Activated CD8-positive, alpha-beta memory T cell treated with anti-CD3 and anti-CD28 coated beads, Interleukin-2, amount 50 U/mL, for 1 hour (primary cell): ENCODE data around the gene COMT.

ENCODE experiments used
- DNase-seq: peaks from one replicate; pipeline ENCODE4 v3.0.0-alpha.2; 2020; ENCODE audit errors: extremely low read depth

COMT gene

DNA sequence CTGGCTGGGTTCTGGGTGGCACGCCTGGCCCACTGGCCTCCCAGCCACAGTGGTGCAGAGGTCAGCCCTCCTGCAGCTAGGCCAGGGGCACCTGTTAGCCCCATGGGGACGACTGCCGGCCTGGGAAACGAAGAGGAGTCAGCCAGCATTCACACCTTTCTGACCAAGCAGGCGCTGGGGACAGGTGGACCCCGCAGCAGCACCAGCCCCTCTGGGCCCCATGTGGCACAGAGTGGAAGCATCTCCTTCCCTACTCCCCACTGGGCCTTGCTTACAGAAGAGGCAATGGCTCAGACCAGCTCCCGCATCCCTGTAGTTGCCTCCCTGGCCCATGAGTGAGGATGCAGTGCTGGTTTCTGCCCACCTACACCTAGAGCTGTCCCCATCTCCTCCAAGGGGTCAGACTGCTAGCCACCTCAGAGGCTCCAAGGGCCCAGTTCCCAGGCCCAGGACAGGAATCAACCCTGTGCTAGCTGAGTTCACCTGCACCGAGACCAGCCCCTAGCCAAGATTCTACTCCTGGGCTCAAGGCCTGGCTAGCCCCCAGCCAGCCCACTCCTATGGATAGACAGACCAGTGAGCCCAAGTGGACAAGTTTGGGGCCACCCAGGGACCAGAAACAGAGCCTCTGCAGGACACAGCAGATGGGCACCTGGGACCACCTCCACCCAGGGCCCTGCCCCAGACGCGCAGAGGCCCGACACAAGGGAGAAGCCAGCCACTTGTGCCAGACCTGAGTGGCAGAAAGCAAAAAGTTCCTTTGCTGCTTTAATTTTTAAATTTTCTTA is 27.8 kb downstream of the COMT start:
- no peak for DNase-seq

DNA sequence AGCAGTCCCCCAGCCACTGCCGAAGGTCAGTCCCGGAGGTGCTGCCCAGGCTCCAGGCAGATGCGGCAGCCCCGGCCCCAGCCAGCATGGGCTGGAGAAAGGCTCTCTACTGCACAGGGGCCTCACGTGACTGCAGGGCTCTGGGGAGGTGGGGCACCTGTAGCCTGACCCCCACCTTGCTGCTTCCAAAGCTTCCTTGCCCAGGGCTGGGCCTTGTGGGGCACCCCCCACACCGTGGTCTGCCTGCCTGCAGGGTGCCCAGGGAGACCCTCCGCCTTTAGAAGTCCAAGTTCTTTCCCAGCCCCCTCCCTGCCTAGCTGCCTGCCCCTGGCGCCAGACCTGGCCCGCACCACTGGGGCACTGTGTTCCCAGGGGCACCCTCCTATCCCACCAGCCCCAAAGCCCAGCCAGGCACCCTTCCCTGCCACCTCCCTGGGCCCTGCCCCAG is 28.5 kb downstream of the COMT start:
- no peak for DNase-seq

DNA sequence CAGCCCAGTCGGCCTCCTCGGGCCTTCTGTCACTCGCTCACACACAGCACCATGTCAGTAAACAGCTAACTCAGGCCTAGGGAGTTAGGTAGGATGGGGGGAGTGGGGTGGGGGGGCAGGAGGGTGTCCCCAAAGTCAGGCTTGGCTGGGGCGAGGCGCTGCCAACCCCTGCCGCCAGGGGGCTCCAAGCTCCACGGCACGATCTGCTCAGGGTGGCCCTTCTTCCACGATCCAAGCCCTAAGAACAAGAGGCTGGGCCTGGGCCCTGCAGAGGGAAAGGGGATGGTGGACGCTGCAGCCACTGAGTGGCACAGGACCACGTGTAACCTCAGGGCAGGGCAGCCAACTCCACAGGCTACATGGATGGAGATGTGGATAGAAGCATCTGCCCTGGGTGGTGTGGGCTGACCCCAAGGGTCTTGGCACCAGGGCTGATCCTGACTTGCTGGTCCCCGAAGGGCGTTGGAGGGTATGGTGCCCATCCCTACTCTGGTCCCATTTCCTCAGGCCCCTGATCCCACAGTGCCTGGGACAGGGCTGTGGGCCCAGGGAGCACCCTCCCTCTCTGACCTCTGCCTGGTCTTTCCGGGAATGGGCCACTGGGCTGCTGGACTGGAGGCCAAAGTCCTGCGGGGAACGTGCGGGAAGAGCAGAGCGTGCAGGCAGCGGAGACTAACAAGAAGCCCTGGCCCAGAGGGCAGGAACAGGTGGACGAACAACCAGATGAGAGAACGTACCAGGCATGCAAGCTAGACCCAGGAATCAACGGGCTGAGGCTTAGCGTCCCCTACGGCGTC is 29.1 kb downstream of the COMT start:
- peak; percentile 44 for DNase-seq

DNA sequence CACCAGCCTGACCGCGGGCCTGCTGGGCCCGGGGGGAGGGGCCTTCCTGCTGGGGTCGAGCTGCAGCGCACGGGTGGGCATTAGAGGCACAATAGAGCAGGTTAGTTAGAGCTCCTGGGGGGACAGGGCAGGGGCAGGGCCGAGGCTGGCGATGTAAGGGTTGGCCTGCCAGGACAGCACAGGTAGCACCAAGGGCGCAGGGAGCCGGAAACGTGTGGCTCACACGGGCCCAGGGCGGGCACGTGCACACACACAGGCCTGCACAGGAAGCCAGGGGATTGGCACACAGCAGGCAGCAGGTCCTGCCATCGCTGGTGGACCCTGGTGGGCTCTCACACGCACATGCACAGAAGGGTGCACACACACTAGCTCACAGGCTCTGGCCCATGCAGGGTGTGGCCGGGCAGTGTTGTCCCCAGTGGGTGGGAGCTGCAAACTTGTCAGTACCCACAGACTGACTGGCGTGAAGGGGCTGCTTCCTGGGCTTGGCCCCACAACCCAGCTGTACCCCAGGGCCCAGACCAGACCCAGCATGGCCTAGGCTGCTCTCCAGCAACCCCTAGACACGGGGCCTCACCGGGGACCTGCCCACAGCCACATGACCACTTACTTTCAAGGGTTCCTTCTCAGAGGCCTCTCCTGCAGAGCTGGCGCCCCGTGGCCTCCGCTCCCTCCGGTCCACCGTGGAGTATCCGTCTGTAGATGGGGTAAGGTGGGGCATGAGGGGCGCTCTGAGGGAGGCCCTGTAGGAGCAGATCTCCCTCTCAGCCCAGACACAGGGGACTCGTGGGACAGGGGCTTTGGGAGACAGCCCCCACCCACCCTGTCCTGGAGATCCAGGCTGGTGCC is 29.9 kb downstream of the COMT start:
- DNase-seq = no peak

DNA sequence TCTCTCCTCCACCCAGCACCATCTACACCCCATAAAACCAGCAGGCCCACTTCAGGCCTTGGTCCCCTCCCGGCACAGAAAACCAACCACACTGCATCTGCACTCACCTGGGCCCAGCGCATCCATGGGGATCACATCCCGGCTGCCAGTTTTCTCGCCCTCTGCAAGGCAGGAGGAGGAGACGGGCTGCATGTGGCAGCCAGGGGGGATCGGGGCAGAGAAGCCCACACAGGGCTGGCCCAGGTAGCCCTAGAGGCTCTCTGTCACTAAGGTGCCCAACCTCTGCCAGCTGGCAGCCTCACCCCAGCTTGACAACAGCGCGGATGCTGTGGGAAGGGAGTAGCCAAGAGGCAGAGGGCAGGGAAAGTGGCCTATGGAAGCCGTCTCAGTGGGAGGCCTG is 30.7 kb downstream of the COMT start:
- DNase-seq = no peak

DNA sequence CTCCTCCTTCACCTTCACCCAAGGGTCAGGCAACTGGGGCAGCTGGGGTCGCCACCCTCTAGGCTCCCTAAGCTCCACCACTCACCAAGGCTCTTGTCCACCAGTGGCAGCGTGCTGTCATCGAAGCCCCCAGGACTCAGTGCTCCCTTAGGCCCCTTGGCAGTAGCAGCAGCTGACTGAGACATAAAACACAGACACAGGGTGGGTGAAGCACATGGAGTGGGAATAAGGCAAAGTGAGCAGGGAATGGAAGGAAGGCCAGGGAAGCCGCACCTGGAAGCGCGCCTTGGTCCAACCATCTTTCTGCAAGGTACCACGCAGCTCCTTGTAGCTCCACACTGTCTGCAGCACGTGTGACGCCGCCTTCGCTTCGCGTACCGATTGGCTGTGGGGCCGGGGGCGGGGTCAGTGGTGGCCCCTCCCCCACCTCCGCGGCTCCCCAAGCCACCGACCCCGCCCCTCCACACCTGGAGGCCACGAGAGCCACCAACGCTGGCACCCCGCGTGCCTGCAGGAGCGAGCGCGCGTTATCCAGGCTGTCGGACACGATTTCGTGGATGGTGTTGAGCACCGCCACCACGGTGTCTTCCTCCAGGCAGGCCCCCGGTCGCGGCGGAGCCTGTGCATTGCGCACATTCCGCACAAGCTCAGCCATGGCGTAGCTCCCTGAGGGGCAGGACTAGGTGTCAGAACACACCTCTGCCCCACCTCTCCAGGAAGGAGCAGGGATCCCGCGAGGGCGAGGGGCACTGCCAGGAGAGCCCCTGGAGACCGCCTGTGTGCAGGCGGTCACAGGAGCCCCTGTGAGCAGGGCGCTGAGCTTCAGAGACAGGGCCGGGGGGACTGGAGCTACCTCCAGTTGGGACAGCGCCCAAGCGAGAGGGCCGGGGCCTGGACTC is 31.3 kb downstream of the COMT start:
- no peak for DNase-seq

DNA sequence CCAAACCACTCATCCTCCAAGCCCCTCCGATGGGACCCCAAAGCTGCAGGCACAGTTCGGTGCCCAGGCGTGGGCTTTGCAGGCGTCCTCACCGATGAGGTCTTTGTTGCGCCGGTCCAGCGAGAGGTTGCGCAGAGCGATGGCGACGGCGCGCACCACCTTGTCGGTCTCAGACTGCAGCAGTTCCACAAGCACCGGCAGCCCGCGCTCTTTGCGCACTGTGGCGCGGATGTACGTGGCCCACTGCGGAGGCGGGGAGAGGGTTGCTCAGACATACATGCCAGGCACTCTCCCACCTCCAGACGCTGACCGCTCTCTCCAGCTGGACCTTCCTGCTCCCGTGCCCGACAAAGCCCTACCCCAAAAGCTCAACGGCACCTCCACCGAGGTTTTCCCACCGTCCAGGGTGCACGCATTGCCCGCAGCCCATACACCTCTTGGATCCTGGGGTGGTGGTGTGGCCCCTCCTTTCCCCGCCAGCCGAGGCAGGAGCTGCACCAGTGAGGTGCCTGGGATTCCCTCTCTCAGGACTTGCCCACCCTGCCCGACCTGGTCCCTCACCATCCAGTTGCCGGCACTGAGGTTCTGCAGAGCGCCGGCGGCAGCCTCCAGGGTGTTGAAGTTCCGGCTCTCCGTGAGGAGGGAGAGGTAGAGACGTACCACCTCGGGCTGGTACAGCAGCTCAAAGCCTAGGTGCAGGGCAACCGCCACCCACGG is 32.1 kb downstream of the COMT start:
- no peak for DNase-seq

DNA sequence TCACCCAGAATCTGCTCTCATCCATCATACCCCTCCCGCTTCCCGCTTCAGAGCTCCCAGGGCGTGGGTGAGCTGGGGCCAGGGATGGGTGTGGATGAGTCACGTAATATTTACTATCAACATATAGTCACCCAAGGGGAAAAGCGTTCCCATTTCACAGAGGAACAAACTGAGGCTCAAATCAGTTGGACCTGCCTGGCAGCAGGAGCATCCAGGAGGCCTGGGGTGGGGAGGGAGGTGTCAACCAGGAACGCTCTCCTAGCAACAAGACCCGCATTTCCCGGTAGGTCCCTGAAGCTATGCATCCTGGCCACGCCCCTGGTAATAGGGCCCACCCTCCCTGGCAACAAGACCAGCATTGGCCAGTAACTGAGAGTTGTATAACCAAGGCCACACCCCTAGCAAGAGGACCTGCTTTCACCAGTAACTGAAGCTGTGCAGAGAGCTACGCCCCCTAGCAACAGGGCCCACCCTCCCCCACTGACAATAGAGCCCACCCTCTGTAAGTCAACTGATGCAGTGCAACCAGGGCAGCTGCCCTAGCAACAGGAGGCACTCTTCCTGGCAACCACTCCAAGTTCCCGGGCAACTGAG is 32.8 kb downstream of the COMT start:
- DNase-seq = no peak

DNA sequence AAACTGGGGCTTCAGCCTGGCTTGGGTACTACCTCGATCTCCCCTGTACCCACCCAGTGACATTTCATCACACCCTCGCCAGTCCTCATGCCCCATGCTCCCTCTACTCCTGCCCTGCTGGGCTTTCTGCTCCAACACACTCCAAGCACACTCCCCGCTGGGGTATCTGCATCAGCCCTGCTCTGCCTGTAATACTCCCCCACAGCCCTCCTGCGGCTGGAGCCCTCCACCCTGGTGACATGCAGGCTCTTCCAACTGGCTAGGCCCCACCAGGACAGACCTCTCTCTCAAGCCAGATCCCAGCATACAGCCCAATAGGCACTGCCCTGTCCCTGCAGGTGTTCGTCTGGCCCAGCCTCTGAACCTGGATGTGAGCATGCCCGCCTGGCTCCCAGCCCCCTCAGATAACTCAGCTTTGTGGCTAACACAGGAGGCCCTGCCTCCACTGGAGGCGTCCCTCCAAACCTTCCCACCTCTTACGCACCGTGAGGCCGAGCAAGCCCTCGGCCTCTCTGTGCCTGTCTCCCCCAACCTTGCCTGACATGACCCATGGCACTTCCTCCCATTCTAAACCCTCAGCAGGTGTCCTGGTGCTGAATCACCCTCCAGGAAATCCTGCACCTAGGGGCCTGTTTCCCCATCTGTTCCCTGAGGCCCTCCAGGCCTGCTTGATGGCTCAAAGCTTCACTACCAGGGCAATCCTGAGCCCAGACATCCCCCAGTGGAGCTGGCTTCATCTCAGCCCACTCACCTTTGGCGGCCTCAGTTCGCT is 33.5 kb downstream of the COMT start:
- DNase-seq = no peak

DNA sequence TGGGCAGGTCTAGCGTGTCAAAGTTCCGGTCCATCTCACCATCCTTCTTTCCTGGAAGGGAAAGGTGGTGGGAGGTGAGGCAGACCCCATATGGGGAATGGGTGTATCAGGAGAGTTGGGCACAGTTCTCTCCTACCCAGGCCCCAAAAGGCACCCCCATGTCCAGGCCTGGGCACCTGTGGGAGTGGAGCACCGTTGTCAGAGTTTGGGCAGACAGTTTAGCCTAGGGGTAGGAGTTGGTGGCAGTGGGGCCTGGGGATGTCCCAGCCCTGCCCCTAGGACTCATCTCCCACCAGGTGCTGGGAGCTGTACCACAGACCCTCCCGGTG is 34.1 kb downstream of the COMT start:
- DNase-seq = no peak

DNA sequence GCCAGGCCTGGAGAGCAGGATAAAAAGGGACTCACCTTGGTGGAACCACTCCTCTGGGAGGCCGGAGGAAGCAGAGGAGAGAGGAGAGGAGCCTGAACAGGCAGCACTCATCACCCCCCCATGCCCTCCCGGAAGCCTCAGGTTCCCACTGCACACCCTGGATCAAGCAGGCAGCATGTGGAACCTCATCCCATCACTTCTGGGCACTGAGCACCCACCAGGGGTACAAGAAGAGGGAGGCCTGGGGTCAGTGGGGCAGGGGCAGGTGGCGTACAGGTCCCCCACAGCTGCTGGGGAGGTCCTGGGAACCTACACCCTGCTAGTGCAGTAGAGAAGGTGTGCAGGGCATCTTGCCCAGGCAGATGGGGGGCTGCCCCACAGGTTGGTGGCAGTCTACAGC is 35.1 kb downstream of the COMT start:
- no peak for DNase-seq

DNA sequence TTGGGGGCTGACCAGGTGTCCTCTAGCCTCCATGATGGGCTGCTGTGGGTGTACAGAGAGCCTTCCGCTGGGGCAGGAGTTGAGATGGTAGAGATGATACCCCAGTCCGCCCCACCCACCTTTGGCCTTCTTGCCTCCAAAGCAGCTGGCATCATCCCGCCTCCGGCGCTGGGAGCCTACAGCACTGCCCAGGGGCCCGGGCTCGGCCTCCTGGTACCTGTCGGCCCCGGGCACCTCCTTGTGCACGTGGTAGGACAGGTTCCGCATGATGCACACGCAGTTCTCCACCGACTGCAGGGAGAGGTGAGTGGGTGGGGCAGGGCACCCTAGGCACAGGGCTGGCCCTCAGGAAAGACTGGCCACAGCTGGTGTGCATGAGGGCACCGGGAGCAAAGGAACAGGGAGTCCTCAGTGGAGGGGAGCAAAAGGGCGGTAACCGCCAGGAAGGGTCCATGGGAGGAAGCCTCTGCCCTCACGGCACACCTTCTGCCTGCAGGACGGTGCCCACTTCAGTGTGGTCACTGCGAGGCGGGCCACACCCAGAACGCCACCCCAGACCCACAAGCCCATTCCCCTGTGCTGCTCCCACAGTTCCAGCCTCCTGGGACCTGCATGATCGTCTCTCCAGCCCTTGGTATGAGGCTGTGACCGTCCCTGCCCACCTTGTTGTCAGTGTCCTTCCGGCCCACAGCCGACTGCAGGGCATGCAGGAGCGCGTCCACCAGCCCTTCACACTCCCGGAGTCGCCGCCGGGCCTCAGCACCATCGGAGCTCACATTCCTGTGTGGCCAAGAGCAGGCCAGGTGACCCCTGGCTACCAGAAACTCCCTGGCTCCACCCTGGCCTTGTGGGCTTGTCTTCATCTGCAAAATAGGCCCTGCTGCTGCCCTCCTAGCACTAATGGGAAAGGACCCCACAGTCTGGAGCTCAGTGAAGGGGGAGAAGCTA is 36.0 kb downstream of the COMT start:
- no peak for DNase-seq

DNA sequence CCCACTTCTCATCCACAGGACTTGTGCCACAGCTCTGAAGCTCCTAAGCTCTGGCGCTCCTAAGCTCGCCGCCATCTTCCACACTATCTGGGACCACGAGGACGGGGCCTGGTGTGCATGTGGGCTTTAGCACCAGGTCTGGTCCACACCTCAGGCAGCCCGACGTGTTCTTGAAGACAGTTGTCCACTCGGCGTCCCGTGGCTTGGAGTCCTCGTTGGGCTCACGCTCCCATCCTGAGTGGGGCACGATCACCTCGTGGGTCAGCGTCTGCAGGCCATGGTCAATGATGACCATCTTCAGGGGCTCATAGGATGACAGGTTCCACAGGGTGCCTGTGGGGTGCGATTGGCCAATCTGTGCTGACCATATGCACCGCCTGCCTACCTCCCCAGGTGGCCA is 37.2 kb downstream of the COMT start:
- DNase-seq = no peak

DNA sequence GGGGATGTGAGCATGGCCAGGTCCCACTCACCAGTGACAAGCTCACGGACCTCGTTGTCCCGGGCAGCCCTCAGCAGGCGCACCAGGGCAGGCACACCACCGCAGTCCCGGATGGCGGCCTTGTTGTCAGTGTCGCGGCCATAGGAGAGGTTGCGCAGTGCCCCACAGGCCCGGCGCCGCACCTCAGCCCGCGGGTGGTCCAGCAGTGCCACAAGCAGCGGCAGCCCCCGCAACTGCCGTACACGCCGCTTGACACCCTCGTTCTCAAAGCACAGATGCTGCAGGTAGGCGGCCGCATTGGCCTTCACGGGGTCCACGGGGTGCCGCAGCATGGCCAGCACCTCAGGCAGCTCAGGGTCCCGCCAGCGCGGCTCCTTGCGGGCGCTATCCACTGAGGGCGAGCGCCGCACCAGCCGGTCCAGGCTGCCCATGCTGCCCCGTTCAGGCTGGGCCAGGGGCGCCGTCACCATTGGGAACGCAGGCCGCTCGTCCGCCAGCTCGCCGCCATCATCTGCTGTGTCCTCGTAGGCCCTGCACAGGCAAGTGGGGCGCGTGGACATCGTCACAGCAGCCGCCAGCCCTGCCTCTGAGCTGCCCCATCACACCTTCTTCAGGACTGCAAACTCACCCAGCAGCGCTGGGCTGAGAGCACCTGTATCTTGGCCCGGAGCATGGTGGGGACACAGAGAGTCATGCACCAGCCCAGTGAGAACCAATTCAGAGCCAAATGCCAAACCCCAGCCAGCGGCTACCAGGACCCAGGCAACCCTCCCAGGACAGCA is 38.3 kb downstream of the COMT start:
- no peak for DNase-seq

DNA sequence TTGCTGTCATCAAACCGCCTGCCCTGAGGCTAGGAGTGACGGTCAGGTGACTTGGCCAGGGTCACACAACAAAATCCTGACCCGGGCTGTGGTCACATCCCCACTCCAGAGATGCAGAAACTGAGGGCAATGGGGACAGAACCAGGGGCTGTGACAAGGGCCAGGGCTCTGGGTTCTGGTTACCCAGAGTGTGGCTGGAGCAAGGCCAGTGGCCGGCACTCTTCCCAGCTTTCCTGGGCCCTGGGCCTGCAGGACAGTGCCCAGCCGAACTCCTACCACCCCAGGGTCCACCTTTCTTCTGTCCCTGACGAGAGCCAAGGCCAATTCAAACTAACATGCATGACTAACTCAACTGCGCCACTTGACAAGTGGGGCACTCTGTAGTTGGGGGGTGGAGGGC is 39.2 kb downstream of the COMT start:
- no peak for DNase-seq

DNA sequence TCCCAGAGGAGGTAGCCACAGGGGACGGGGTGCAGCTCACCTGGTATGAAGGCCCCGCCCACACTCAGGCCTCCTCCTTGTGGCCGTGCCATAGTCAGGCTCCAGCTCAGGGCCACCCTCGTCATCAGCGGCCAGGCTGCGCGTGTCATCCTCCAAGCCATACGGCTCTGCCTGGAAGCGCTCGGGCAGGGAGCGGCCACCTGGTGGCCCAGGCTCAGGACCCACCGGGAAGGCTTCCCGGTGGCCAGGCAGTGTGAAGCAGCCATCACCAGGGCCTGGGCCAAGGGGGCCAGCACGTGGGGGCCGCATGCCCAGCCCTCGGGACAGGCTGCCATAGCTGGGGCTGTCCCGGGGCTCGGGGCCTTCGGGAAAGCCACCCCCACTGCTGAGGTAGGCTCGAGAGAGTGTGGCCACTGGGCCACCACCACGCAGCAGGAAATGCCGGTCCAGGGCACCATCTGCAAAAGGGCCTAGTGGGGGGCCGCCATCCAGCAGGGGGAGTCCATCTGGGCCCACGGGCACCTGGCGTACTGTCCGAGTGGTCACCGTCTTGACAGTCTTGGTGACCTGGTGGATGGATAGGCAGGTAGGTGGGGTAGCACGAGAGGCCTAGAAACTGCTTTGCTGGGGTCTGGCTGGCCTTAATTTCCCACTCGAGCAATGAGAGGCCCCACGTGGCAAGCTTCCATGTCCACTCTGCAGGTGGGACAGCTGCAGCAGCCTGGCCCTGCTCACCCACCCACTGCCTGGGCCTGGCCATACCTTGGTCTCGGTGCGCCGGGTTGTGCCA is 39.8 kb downstream of the COMT start:
- no peak for DNase-seq
